ENCODE results near the gene AKAP6. TPM values are rescaled to one million over a fixed set of nuclear protein-coding genes. Genes with fewer than 3 reads are reported as not detected.

Gene AKAP6
- polyA plus RNA-seq, 12 donors = 20.1 to 83.2 (median 62.1) TPM; not detected in 1

- no peak for DNase-seq
Measured at GRCh38 chr14:32524609-32525375, 195.7 kb downstream of the AKAP6 start.

GRCh38 chr14:32525591-32525990 lies 196.5 kb downstream of the AKAP6 start:
- no peak for DNase-seq

- DNase-seq = no peak
Measured at GRCh38 chr14:32530800-32531199, 201.7 kb downstream of the AKAP6 start.

GRCh38 chr14:32531942-32532515 lies 202.9 kb downstream of the AKAP6 start:
- no peak for DNase-seq

GRCh38 chr14:32534145-32534544 lies 205.0 kb downstream of the AKAP6 start:
- no peak for DNase-seq

GRCh38 chr14:32536175-32536574 lies 207.1 kb downstream of the AKAP6 start:
- DNase-seq = no peak

- no peak for DNase-seq
Measured at GRCh38 chr14:32537166-32537565, 208.1 kb downstream of the AKAP6 start.

- DNase-seq = no peak
Measured at GRCh38 chr14:32542507-32542906, 213.4 kb downstream of the AKAP6 start.

- no peak for DNase-seq
Measured at GRCh38 chr14:32545095-32545494, 216.0 kb downstream of the AKAP6 start.

GRCh38 chr14:32545506-32546210 lies 216.6 kb downstream of the AKAP6 start:
- no peak for DNase-seq

GRCh38 chr14:32546246-32546645 lies 217.1 kb downstream of the AKAP6 start:
- no peak for DNase-seq

GRCh38 chr14:32552766-32553165 lies 223.7 kb downstream of the AKAP6 start:
- no peak for DNase-seq

GRCh38 chr14:32559048-32559447 lies 229.9 kb downstream of the AKAP6 start:
- DNase-seq = no peak

GRCh38 chr14:32559590-32559989 lies 230.5 kb downstream of the AKAP6 start:
- no peak for DNase-seq

GRCh38 chr14:32560209-32560857 lies 231.2 kb downstream of the AKAP6 start:
- peak; percentile 65 for DNase-seq

GRCh38 chr14:32561520-32561919 lies 232.4 kb downstream of the AKAP6 start:
- no peak for DNase-seq

- DNase-seq = no peak
Measured at GRCh38 chr14:32564596-32564995, 235.5 kb downstream of the AKAP6 start.

GRCh38 chr14:32565256-32565655 lies 236.2 kb downstream of the AKAP6 start:
- DNase-seq = no peak

- no peak for DNase-seq
Measured at GRCh38 chr14:32567543-32568384, 238.7 kb downstream of the AKAP6 start.

- no peak for DNase-seq
Measured at GRCh38 chr14:32571551-32571950, 242.5 kb downstream of the AKAP6 start.

Data from muscle of arm (tissue), 12 donors.